ENCODE measurements around the gene NKX1-2.

GRCh38 chr10:124450012-124450782 lies at the start of gene NKX1-2:
- TF ChIP-seq EZH2 (IDR thresholded peaks at IDR 0.05) = no peak
- TF ChIP-seq, protein P1, sequence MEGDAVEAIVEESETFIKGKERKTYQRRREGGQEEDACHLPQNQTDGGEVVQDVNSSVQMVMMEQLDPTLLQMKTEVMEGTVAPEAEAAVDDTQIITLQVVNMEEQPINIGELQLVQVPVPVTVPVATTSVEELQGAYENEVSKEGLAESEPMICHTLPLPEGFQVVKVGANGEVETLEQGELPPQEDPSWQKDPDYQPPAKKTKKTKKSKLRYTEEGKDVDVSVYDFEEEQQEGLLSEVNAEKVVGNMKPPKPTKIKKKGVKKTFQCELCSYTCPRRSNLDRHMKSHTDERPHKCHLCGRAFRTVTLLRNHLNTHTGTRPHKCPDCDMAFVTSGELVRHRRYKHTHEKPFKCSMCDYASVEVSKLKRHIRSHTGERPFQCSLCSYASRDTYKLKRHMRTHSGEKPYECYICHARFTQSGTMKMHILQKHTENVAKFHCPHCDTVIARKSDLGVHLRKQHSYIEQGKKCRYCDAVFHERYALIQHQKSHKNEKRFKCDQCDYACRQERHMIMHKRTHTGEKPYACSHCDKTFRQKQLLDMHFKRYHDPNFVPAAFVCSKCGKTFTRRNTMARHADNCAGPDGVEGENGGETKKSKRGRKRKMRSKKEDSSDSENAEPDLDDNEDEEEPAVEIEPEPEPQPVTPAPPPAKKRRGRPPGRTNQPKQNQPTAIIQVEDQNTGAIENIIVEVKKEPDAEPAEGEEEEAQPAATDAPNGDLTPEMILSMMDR (IDR thresholded peaks at IDR 0.05 in 2 of 3, conservative IDR thresholded peaks at IDR 0.05 in 1 of 3; ENCODE audit: borderline replicate concordance in 1 of 3, insufficient read depth in 1 of 3, low read depth in 2 of 3, low read length in 2 of 3) = no peak
- TF ChIP-seq JUND (IDR thresholded peaks at IDR 0.05) = no peak
- no peak for TF ChIP-seq REST (IDR thresholded peaks at IDR 0.05; ENCODE audit: low read depth)
- no peak for TF ChIP-seq ZNF274 (IDR thresholded peaks at IDR 0.05; ENCODE audit: low read depth, low read length)
- TF ChIP-seq POLR2A (IDR thresholded peaks at IDR 0.05; ENCODE audit: borderline replicate concordance, extremely low read depth, insufficient read depth, insufficient read length) = no peak
- TF ChIP-seq, protein P2, sequence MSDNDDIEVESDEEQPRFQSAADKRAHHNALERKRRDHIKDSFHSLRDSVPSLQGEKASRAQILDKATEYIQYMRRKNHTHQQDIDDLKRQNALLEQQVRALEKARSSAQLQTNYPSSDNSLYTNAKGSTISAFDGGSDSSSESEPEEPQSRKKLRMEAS (IDR thresholded peaks at IDR 0.05) = no peak; the same call in 1 of the 2 replicates
- no peak for TF ChIP-seq SIN3A (IDR thresholded peaks at IDR 0.05; ENCODE audit: low read depth)
- peak; percentile 43; the same call in 1 of the 2 replicates for TF ChIP-seq POLR2AphosphoS5 (IDR thresholded peaks at IDR 0.05; ENCODE audit: low read depth, low read length)
- TF ChIP-seq EZH2phosphoT487 (IDR thresholded peaks at IDR 0.05; ENCODE audit: borderline replicate concordance) = no peak
